Effector memory CD4-positive, alpha-beta T cell (primary cell): ENCODE data around the gene SLC25A18.

Experiments
- DNase-seq, 3 donors: peaks; one replicate each; pipeline ENCODE4 v3.0.0-alpha.2; 2020
- H3K27ac ChIP-seq: 2 replicates; pipeline ENCODE4 v1.7.0; 2013; ENCODE audit warnings: mild to moderate bottlenecking, low read length, moderate library complexity; ENCODE audit not compliant: insufficient read depth, poor library complexity, severe bottlenecking
- H3K27me3 ChIP-seq: replicated peaks from 2 replicates; pipeline ENCODE4 v1.7.0; 2013; ENCODE audit warnings: mild to moderate bottlenecking, low read length; ENCODE audit not compliant: insufficient read depth, control insufficient read depth, poor library complexity, severe bottlenecking
- H3K36me3 ChIP-seq: 2 replicates; pipeline ENCODE4 v1.7.0; 2013; ENCODE audit warnings: mild to moderate bottlenecking, low read length, moderate library complexity; ENCODE audit not compliant: control insufficient read depth, insufficient read depth
- H3K4me1 ChIP-seq: 2 replicates; pipeline ENCODE4 v1.7.0; 2013; ENCODE audit warnings: low read length, mild to moderate bottlenecking; ENCODE audit not compliant: control insufficient read depth, insufficient read depth, poor library complexity, severe bottlenecking
- H3K4me3 ChIP-seq: 2 replicates; pipeline ENCODE4 v1.7.0; 2013; ENCODE audit warnings: low read length, low read depth, mild to moderate bottlenecking; ENCODE audit not compliant: insufficient read depth, poor library complexity, severe bottlenecking
- H3K9me3 ChIP-seq: 2 replicates; pipeline ENCODE4 v1.7.0; 2013; ENCODE audit warnings: mild to moderate bottlenecking, low read length, moderate library complexity; ENCODE audit not compliant: control insufficient read depth

Gene SLC25A18

DNA sequence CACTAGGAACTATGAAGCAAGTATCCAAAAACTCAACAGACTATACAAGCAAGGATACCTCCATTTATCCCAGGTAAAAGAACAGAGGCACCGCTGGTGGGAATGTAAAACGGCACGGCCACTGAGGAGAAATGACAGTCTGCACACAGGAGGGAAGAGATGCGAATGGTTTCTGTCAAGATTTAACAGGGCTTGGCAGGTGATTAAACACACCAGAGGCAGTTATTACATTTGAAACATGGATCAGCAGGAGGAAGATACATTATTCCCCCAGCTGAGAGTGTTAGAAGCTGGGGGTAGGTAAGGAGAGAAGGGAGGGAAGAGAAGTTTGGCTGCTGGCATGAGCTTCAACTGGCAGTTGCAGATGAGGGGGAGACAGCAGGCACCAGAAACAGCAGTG, 35.0 kb downstream of the SLC25A18 start:
- no peak overlapping the region for H3K4me3 ChIP-seq
- H3K36me3 ChIP-seq = peaks cover 69% of the 10 kb centered on the region
- no peaks in the 10 kb centered on the region for H3K4me1 ChIP-seq

DNA sequence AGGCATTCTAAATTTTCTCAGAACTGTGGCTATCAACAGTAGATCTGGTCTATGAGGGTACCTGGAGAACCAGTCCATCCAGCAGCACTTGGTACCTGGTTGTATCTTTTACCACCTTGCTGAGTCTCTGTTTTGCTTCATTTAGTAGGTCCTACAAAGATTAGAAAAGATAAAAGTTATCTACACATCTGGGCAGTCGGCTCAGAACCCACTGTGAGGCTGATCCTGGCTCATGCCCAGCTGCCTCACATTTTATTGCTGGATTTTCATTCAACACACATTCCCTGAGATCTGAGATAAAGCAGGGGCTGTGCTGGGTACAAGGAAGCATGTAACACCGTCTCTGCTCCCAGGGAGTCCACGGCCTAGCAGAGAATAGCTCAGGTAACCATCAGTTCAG, 37.7 kb downstream of the SLC25A18 start:
- H3K27me3 ChIP-seq = no peaks in the 10 kb centered on the region
- H3K36me3 ChIP-seq = peaks cover 52% of the 10 kb centered on the region
- DNase-seq = no peak
- H3K9me3 ChIP-seq = no peaks in the 10 kb centered on the region
- H3K4me1 ChIP-seq = no peaks in the 10 kb centered on the region
- H3K4me3 ChIP-seq = no peak overlapping the region
- H3K27ac ChIP-seq = no peak overlapping the region

More for the DNA sequence above, 35.0 kb downstream of the SLC25A18 start:
- H3K27me3 ChIP-seq = no peaks in the 10 kb centered on the region
- DNase-seq = no peak
- H3K27ac ChIP-seq = no peak overlapping the region
- H3K9me3 ChIP-seq = no peaks in the 10 kb centered on the region

DNA sequence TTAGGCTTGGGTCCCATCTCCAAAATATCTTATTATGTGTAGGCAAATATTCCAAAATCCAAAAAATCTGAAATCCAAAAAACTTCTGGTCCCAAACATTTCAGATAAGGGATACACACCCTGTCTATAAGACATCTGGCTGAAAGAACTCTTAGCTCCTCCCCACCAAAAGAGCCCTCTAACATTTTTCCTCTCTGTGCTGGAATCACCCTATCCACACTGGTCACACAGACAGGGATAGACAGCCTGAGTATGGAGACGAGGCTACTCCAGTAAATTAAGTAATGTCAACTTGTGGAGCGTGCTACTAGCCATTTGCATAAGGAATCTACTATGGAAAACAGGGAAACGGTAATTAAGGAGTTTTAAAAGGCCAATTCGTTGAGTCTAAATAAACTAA, 40.4 kb downstream of the SLC25A18 start:
- no peak for DNase-seq
- no peaks in the 10 kb centered on the region for H3K4me1 ChIP-seq
- no peak overlapping the region for H3K4me3 ChIP-seq
- no peaks in the 10 kb centered on the region for H3K9me3 ChIP-seq
- no peak overlapping the region for H3K27ac ChIP-seq
- H3K36me3 ChIP-seq = peaks cover 44% of the 10 kb centered on the region
- H3K27me3 ChIP-seq = no peaks in the 10 kb centered on the region

DNA sequence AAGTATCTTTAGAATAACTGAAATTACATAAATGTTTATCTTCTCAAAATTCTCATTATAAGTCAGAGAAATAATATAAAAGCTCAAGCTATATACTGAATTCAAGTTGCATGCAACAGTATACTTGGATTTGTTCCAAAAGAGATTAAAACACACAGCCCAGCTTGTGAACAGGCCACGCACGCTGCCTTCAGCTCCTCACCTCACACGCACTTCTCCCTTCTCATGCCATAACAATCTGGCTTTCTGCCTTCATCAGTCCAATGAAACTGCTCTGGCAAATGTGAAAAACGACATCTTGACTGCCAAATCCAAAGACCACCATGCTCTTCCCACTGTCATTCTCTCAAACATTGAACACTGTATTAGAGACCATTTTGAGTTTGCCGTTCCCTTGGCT, 43.2 kb downstream of the SLC25A18 start:
- Histone ChIP-seq H3K36me3 (peaks cover 36% of the 10 kb centered on the region), H3K27ac (no peak overlapping the region)
- DNase-seq = no peak

GRCh38 chr22:17607891-17608521, 44.7 kb downstream of the SLC25A18 start:
- DNase-seq = no peak
- Histone ChIP-seq H3K36me3 (peaks cover 51% of the 10 kb centered on the region), H3K4me1 (no peaks in the 10 kb centered on the region), H3K27ac (no peak overlapping the region), H3K4me3 (no peak overlapping the region), H3K27me3 (no peaks in the 10 kb centered on the region), H3K9me3 (no peaks in the 10 kb centered on the region)

More for the DNA sequence above, 43.2 kb downstream of the SLC25A18 start:
- Histone ChIP-seq H3K4me3 (no peak overlapping the region), H3K4me1 (no peaks in the 10 kb centered on the region), H3K27me3 (no peaks in the 10 kb centered on the region), H3K9me3 (no peaks in the 10 kb centered on the region)

- H3K4me3 ChIP-seq = no peak overlapping the region
- DNase-seq = no peak
- H3K36me3 ChIP-seq = peaks cover 50% of the 10 kb centered on the region
- no peaks in the 10 kb centered on the region for H3K27me3 ChIP-seq
- H3K4me1 ChIP-seq = no peaks in the 10 kb centered on the region
- no peaks in the 10 kb centered on the region for H3K9me3 ChIP-seq
- H3K27ac ChIP-seq = no peak overlapping the region
Measured at GRCh38 chr22:17612057-17612456, 48.8 kb downstream of the SLC25A18 start.

GRCh38 chr22:17613280-17613679, 50.0 kb downstream of the SLC25A18 start:
- Histone ChIP-seq H3K9me3 (no peaks in the 10 kb centered on the region), H3K36me3 (peaks cover 47% of the 10 kb centered on the region), H3K27ac (no peak overlapping the region), H3K4me1 (no peaks in the 10 kb centered on the region), H3K4me3 (no peak overlapping the region), H3K27me3 (no peaks in the 10 kb centered on the region)
- no peak for DNase-seq

GRCh38 chr22:17627961-17628405, 64.7 kb downstream of the SLC25A18 start:
- peak overlapping the region; percentile 96 for H3K27ac ChIP-seq
- H3K4me3 ChIP-seq = peak overlapping the region; percentile 100
- no peaks in the 10 kb centered on the region for H3K27me3 ChIP-seq
- no peaks in the 10 kb centered on the region for H3K9me3 ChIP-seq
- DNase-seq = no peak
- peaks cover 7% of the 10 kb centered on the region for H3K4me1 ChIP-seq
- no peaks in the 10 kb centered on the region for H3K36me3 ChIP-seq

GRCh38 chr22:17628406-17629172, 65.3 kb downstream of the SLC25A18 start, which contains the start of gene ATP6V1E1:
Gene ATP6V1E1 (minus strand): TSS chr22:17628749. CDS start chr22:17628635, 114 bp downstream.
- Histone ChIP-seq H3K36me3 (no peaks in the 10 kb centered on the region), H3K27ac (peak within 1 kb of the TSS; percentile 96), H3K4me3 (peak within 1 kb of the TSS; percentile 100), H3K9me3 (no peaks in the 10 kb centered on the region), H3K4me1 (peaks cover 7% of the 10 kb centered on the region), H3K27me3 (no peaks in the 10 kb centered on the region)
- peak; percentile 89 to 95 (median 93) for DNase-seq

DNA sequence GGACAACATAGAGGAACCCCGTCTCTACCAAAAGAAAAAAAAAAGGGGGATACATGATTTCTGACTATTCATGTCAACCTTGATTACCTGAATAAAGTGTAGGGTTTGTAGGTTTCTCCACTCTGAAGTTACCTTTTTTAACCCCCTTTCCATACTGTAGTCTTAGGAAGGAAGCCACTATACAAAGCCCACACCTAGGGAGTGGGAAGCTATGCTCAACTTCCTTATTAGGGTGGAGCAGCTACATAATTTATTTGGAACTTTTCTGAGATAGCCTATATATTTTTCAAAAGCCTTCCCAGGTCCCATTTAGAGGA, 65.8 kb downstream of the SLC25A18 start:
- no peaks in the 10 kb centered on the region for H3K27me3 ChIP-seq

More for the DNA sequence above, 65.8 kb downstream of the SLC25A18 start:
- peak overlapping the region; percentile 96 for H3K27ac ChIP-seq
- no peaks in the 10 kb centered on the region for H3K36me3 ChIP-seq
- peak overlapping the region; percentile 100 for H3K4me3 ChIP-seq
- no peak for DNase-seq
- peaks cover 7% of the 10 kb centered on the region for H3K4me1 ChIP-seq
- no peaks in the 10 kb centered on the region for H3K9me3 ChIP-seq
